Esophagus mucosa (tissue), 1 donor: ENCODE measurements around the gene HMGN2. TPM values are rescaled to one million over a fixed set of nuclear protein-coding genes. Genes with fewer than 3 reads are reported as not detected.

Source experiments
- total RNA-seq: library from RNA; stranded (reverse); gene quantifications from one replicate; pipeline ENCODE4 v1.2.4, GENCODE V29; 2023
- donor health status: DM: yes; HTN: yes; CAD: no.

The HMGN2 gene
- total RNA-seq, 1 donor from 2014 or later = 336 TPM

Other genes with a start within 250 kb of the HMGN2 start
- gene CEP85, start 238.2 kb upstream of the HMGN2 start, total RNA-seq = 8.7 TPM
- gene SH3BGRL3, start 192.4 kb upstream of the HMGN2 start, total RNA-seq = 242 TPM
- 7.2 TPM for gene UBXN11, start 165.8 kb upstream of the HMGN2 start, total RNA-seq
- 7.5 TPM for gene CD52, start 154.5 kb upstream of the HMGN2 start, total RNA-seq
- 111 TPM for gene CRYBG2, start 118.3 kb upstream of the HMGN2 start, total RNA-seq
- not detected for gene ZNF683, start 99.7 kb upstream of the HMGN2 start, total RNA-seq
- gene LIN28A, start 61.6 kb upstream of the HMGN2 start, total RNA-seq = not detected
- gene DHDDS, start 40.1 kb upstream of the HMGN2 start, total RNA-seq = 37.1 TPM
- 27.3 TPM for gene RPS6KA1, start 57.3 kb downstream of the HMGN2 start, total RNA-seq
- gene ARID1A, start 223.6 kb downstream of the HMGN2 start, total RNA-seq = 44.3 TPM